ENCODE results near the gene TBKBP1. TPM values are rescaled to one million over a fixed set of nuclear protein-coding genes. Genes with fewer than 3 reads are reported as not detected.

TBKBP1 gene
- total RNA-seq, 1 donor from 2014 or later: 18.3 TPM

DNA sequence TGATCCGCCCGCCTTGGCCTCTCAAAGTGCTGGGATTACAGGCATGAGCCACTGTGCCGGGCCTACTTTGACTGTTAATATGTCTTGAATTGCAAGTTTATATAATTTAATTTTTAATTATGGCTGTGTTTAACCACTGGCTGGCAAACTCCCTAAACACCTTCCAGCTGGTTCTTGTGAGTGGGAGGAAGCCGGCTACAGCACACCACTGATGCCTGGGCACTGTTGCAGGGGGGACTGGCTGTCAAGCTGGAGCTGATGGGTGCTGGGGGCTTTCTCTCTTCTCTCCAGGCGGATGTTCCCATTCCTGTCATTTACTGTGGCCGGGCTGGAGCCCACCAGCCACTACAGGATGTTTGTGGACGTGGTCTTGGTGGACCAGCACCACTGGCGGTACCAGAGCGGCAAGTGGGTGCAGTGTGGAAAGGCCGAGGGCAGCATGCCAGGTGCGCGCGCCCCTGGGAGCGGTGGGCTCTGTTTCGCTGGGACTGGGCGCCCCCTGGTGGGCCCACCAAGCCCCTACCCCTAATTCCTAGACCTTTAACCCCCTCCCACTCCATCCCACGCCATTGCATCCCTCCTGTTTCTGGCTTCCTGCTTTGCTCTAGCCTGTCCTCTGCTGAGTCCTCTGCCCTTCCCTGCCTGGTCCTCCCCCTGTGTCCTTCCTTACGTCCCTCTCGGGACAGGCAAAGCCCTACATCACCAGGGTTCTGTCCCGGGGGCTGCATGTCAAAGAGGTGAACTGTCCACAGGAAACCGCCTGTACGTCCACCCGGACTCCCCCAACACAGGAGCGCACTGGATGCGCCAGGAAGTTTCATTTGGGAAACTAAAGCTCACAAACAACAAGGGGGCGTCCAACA is 48.6 kb downstream of the TBKBP1 start:
- peak; percentile 57 for DNase-seq (ENCODE audit: low read depth, low spot score)
- Mint-ChIP-seq H3K27ac (ENCODE audit: unreplicated experiment) (no peak overlapping the region), H3K4me3 (no peak overlapping the region)

DNA sequence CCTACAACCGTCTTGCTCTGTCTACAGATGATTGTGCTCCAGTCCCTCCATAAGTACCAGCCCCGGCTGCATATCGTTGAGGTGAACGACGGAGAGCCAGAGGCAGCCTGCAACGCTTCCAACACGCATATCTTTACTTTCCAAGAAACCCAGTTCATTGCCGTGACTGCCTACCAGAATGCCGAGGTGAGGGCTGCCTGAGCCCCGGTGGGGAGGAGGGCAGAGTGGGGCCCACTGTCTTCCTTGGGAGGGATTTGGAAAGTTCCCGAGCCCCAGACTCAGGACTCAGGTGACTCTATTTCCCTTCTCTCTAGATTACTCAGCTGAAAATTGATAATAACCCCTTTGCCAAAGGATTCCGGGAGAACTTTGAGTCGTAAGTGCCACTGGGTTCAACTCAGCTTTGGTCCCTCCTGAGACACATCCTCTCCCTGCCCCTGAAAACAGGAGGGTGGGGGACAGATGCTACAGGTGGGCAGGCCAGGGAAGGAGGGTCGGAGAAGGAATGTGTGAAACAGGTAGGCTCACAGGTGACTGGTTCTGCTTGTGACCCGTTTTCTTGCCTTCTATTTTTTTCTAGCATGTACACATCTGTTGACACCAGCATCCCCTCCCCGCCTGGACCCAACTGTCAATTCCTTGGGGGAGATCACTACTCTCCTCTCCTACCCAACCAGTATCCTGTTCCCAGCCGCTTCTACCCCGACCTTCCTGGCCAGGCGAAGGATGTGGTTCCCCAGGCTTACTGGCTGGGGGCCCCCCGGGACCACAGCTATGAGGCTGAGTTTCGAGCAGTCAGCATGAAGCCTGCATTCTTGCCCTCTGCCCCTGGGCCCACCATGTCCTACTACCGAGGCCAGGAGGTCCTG is 50.4 kb downstream of the TBKBP1 start:
- DNase-seq (ENCODE audit: low read depth, low spot score): no peak
- Mint-ChIP-seq H3K27ac (ENCODE audit: unreplicated experiment) (no peak overlapping the region), H3K27me3 (ENCODE audit: low read depth) (peaks cover 61% of the 10 kb centered on the region), H3K4me3 (no peak overlapping the region), H3K9me3 (no peaks in the 10 kb centered on the region), H3K36me3 (ENCODE audit: low read depth) (no peaks in the 10 kb centered on the region), H3K4me1 (no peaks in the 10 kb centered on the region)
- TF ChIP-seq, protein P1, sequence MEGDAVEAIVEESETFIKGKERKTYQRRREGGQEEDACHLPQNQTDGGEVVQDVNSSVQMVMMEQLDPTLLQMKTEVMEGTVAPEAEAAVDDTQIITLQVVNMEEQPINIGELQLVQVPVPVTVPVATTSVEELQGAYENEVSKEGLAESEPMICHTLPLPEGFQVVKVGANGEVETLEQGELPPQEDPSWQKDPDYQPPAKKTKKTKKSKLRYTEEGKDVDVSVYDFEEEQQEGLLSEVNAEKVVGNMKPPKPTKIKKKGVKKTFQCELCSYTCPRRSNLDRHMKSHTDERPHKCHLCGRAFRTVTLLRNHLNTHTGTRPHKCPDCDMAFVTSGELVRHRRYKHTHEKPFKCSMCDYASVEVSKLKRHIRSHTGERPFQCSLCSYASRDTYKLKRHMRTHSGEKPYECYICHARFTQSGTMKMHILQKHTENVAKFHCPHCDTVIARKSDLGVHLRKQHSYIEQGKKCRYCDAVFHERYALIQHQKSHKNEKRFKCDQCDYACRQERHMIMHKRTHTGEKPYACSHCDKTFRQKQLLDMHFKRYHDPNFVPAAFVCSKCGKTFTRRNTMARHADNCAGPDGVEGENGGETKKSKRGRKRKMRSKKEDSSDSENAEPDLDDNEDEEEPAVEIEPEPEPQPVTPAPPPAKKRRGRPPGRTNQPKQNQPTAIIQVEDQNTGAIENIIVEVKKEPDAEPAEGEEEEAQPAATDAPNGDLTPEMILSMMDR (conservative IDR thresholded peaks at IDR 0.05): no peak

More for the DNA sequence above, 48.6 kb downstream of the TBKBP1 start:
- TF ChIP-seq, protein P1 (conservative IDR thresholded peaks at IDR 0.05): peak; percentile 73
- Mint-ChIP-seq H3K9me3 (no peaks in the 10 kb centered on the region), H3K27me3 (ENCODE audit: low read depth) (peaks cover 52% of the 10 kb centered on the region), H3K36me3 (ENCODE audit: low read depth) (no peaks in the 10 kb centered on the region), H3K4me1 (no peaks in the 10 kb centered on the region)

DNA sequence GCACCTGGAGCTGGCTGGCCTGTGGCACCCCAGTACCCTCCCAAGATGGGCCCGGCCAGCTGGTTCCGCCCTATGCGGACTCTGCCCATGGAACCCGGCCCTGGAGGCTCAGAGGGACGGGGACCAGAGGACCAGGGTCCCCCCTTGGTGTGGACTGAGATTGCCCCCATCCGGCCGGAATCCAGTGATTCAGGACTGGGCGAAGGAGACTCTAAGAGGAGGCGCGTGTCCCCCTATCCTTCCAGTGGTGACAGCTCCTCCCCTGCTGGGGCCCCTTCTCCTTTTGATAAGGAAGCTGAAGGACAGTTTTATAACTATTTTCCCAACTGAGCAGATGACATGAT is 51.0 kb downstream of the TBKBP1 start:
- H3K27ac Mint-ChIP-seq (ENCODE audit: unreplicated experiment): no peak overlapping the region
- no peak for DNase-seq (ENCODE audit: low read depth, low spot score)
- H3K4me3 Mint-ChIP-seq: no peak overlapping the region
- H3K4me1 Mint-ChIP-seq: no peaks in the 10 kb centered on the region
- H3K9me3 Mint-ChIP-seq: no peaks in the 10 kb centered on the region
- H3K27me3 Mint-ChIP-seq (ENCODE audit: low read depth): peaks cover 67% of the 10 kb centered on the region
- no peaks in the 10 kb centered on the region for H3K36me3 Mint-ChIP-seq (ENCODE audit: low read depth)
- TF ChIP-seq, protein P1 (conservative IDR thresholded peaks at IDR 0.05): no peak

DNA sequence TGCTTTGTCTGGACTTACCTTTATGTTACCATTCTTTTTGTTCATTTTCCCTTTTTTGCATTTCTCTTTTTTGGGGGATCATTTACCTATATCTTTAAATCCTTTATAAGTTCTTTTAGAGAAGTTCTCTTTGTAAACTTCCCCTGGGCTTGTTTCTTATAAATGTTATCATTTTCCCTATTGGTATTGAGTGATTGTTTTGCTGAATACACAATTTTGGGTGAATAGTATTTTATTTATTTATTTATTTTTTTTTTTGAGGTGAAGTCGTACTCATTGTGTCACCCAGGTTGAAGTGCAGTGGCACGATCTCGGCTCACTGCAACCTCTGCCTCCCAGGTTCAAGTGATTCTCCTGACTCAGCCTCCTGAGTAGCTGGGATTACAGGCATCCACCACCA is 57.5 kb downstream of the TBKBP1 start:
- no peaks in the 10 kb centered on the region for H3K36me3 Mint-ChIP-seq (ENCODE audit: low read depth)
- H3K4me1 Mint-ChIP-seq: no peaks in the 10 kb centered on the region
- H3K27ac Mint-ChIP-seq (ENCODE audit: unreplicated experiment): no peak overlapping the region
- H3K4me3 Mint-ChIP-seq: no peak overlapping the region
- H3K9me3 Mint-ChIP-seq: peaks cover 3% of the 10 kb centered on the region
- peaks cover 71% of the 10 kb centered on the region for H3K27me3 Mint-ChIP-seq (ENCODE audit: low read depth)
- TF ChIP-seq, protein P1 (conservative IDR thresholded peaks at IDR 0.05): no peak
- DNase-seq (ENCODE audit: low read depth, low spot score): no peak

DNA sequence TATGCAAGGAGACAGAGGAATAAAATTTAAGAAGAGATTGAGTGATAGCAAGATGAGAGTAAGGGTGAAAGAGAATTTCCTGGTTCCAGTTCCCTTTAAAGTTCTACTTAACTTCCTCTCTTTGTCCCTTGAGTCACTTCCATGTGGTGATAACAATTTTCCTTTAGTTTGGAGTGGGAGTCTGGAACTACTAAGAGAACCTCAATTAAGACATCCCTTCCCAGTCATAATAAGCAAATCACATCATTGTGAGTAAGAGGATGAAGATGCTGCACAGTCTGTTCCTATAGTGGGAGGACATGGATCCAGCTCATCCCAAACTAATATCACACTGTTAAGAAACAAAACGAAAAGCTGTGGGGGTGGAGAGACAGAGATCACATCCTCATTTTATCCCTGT is 63.4 kb downstream of the TBKBP1 start:
- H3K27me3 Mint-ChIP-seq (ENCODE audit: low read depth): peaks cover 77% of the 10 kb centered on the region
- H3K9me3 Mint-ChIP-seq: peaks cover 11% of the 10 kb centered on the region
- H3K27ac Mint-ChIP-seq (ENCODE audit: unreplicated experiment): no peak overlapping the region
- no peaks in the 10 kb centered on the region for H3K36me3 Mint-ChIP-seq (ENCODE audit: low read depth)
- H3K4me3 Mint-ChIP-seq: no peak overlapping the region
- no peak for DNase-seq (ENCODE audit: low read depth, low spot score)
- TF ChIP-seq, protein P1 (conservative IDR thresholded peaks at IDR 0.05): no peak
- no peaks in the 10 kb centered on the region for H3K4me1 Mint-ChIP-seq

All from neural crest cell (in vitro differentiated cells).